Endothelial cell of umbilical vein (primary cell): ENCODE measurements around the gene UBE4B. TPM values are rescaled to one million over a fixed set of nuclear protein-coding genes. Genes with fewer than 3 reads are reported as not detected.

Experiments
- BruUV-seq: library from RNA; stranded (reverse); fragments of 400-500 nt; replicated peaks from 2 replicates; lab custom pipeline; 2021; lab: Mats Ljungman, UMichigan
- CTCF ChIA-PET: fragments of 300-600, 350-600 bp; sonication (Branson Sonifier 250); formaldehyde crosslinking; loops from one replicate; lab custom pipeline; 2021; ENCODE audit warnings: antibody characterized with exemption, inconsistent platforms; lab: Charles Lee
- POLR2A ChIA-PET: fragments of 300-600, 350-600 bp; sonication (Branson Sonifier 250); formaldehyde crosslinking; loops from one replicate; lab custom pipeline; 2021; ENCODE audit warnings: antibody characterized with exemption, inconsistent platforms; lab: Charles Lee
- DNase-seq: peaks from one replicate; pipeline ENCODE4 v3.0.0-alpha.2; 2011; ENCODE audit warnings: low read depth, low spot score
- FAIRE-seq: peaks from 2 replicates; lab custom pipeline; 2011; peaks lifted over from hg19 to GRCh38; lab: Jason Lieb, UNC
- H2AFZ ChIP-seq: 2 replicates; pipeline ENCODE4 v1.6.0; 2012; ENCODE audit warnings: low read depth, low read length, control low read depth, inconsistent platforms
- H3K27ac ChIP-seq: 2 replicates; pipeline ENCODE4 v1.5.1; 2011; ENCODE audit warnings: low read depth, mild to moderate bottlenecking, control low read depth, low read length, moderate library complexity; ENCODE audit not compliant: insufficient read depth
- H3K27me3 ChIP-seq, 2 experiments: 2 replicates each; pipeline versions ENCODE4 v1.6.0 to v1.6.1; 2011; ENCODE audit warnings: low read length in 2 of 2, mixed read lengths in 1 of 2; ENCODE audit not compliant: control insufficient read depth in 2 of 2, insufficient read depth in 2 of 2
- H3K36me3 ChIP-seq, 2 experiments: 2 replicates in 1 of 2; 3 replicates in 1 of 2; pipeline ENCODE4 v1.5.1; 2011; ENCODE audit warnings: low read length in 2 of 2, mild to moderate bottlenecking in 1 of 2, moderate library complexity in 1 of 2; ENCODE audit not compliant: control insufficient read depth in 2 of 2, insufficient read depth in 2 of 2; ENCODE audit errors: extremely low read depth in 1 of 2
- H3K4me1 ChIP-seq: 3 replicates; pipeline ENCODE4 v1.5.1; 2011; ENCODE audit warnings: mild to moderate bottlenecking, low read length; ENCODE audit not compliant: control insufficient read depth, insufficient read depth; ENCODE audit errors: extremely low read depth
- H3K4me2 ChIP-seq: 2 replicates; pipeline ENCODE4 v1.6.1; 2011; ENCODE audit warnings: low read length, control low read depth, mixed read lengths; ENCODE audit not compliant: insufficient read depth
- H3K4me3 ChIP-seq, 3 experiments: fragments of 200-600 bp in 1 of 3; sonication (generic), shearing (Covaris generic) in 1 of 3; replicated peaks in 1 of 3; 2 replicates each; pipeline ENCODE4 v1.5.1; 2011 to 2016; ENCODE audit warnings: control low read depth in 3 of 3, low read length in 3 of 3, mild to moderate bottlenecking in 2 of 3, inconsistent platforms in 1 of 3, low read depth in 1 of 3, moderate library complexity in 1 of 3; ENCODE audit not compliant: insufficient read depth in 1 of 3
- H3K79me2 ChIP-seq: 2 replicates; pipeline ENCODE4 v1.6.0; 2012; ENCODE audit warnings: low read length, inconsistent platforms; ENCODE audit not compliant: control insufficient read depth, insufficient read depth
- H3K9ac ChIP-seq: replicated peaks from 2 replicates; pipeline ENCODE3; 2011; ENCODE audit warnings: low read length, control low read depth; ENCODE audit not compliant: insufficient read depth; ENCODE audit errors: extremely low read depth
- H3K9me1 ChIP-seq: replicated peaks from 3 replicates; pipeline ENCODE4 v1.6.0; 2011; ENCODE audit warnings: mild to moderate bottlenecking, low read length; ENCODE audit not compliant: control insufficient read depth, insufficient read depth; ENCODE audit errors: extremely low read depth
- H3K9me3 ChIP-seq: replicated peaks from 2 replicates; pipeline ENCODE4 v1.5.1; 2012; ENCODE audit warnings: low read length, inconsistent platforms; ENCODE audit not compliant: control insufficient read depth, insufficient read depth
- H4K20me1 ChIP-seq: replicated peaks from 2 replicates; pipeline ENCODE3; 2011; ENCODE audit warnings: mild to moderate bottlenecking, low read length; ENCODE audit not compliant: control insufficient read depth, insufficient read depth; ENCODE audit errors: extremely low read depth
- CTCF ChIP-seq, 2 donors: IDR thresholded peaks; 1 replicate in 1 of 2; 2 replicates in 1 of 2; pipeline ENCODE4 v1.5.1; 2011; ENCODE audit warnings: low read length in 2 of 2, mild to moderate bottlenecking in 2 of 2, moderate library complexity in 2 of 2, control low read depth in 1 of 2, inconsistent platforms in 1 of 2, low read depth in 1 of 2; ENCODE audit not compliant: insufficient read depth in 1 of 2; ENCODE audit errors: extremely low read depth in 1 of 2
- FOS ChIP-seq: IDR thresholded peaks from 2 replicates; pipeline ENCODE4 v1.6.1; 2011; ENCODE audit warnings: mild to moderate bottlenecking, low read length, moderate library complexity, borderline replicate concordance; ENCODE audit not compliant: insufficient read depth
- GATA2 ChIP-seq: IDR thresholded peaks from 2 replicates; pipeline ENCODE4 v1.7.0; 2011; ENCODE audit warnings: low read depth, mild to moderate bottlenecking, moderate library complexity, mixed read lengths, low read length; ENCODE audit not compliant: insufficient read length, insufficient read depth
- JUN ChIP-seq: IDR thresholded peaks from 2 replicates; pipeline ENCODE4 v1.6.1; 2011; ENCODE audit warnings: borderline replicate concordance, low read depth; ENCODE audit not compliant: insufficient read length, insufficient read depth
- MYC ChIP-seq: IDR thresholded peaks from one replicate; pipeline ENCODE4 v1.6.1; 2011; ENCODE audit warnings: mild to moderate bottlenecking, low read depth, low read length
- POLR2A ChIP-seq: IDR thresholded peaks from 2 replicates; pipeline ENCODE4 v1.6.1; 2012; ENCODE audit warnings: low read depth, mild to moderate bottlenecking, control low read depth, low read length
- POLR2AphosphoS5 ChIP-seq: IDR thresholded peaks from 2 replicates; pipeline ENCODE4 v1.6.1; 2012; ENCODE audit warnings: low read depth, mild to moderate bottlenecking, control low read depth, low read length, moderate library complexity; ENCODE audit not compliant: insufficient read depth
- dilution Hi-C: fragments of 300-500 bp; cut with MboI; formaldehyde crosslinking; loops from one replicate; pipeline ENCODE4 v1.15.0; 2019; ENCODE audit warnings: low sequenced_read_pairs; ENCODE audit not compliant: extremely low pct_ligation_motif_present
- intact Hi-C: fragments of 100-400 bp; cut with micrococcal nuclease; formaldehyde crosslinking; loops from one replicate; pipeline ENCODE4 v1.10.0; 2022
- polyA plus RNA-seq, 4 experiments: library from polyadenylated mRNA; depleted of rRNA in 3 of 4; stranded (reverse) in 3 of 4; unstranded in 1 of 4; fragments of >200 nt; gene quantifications; 2 replicates each; pipeline versions ENCODE4 v1.2.1 to v1.2.3, GENCODE V29; 2011 to 2012; ENCODE audit warnings: missing spikeins in 1 of 4
- total RNA-seq: library from RNA; stranded (reverse); gene quantifications from 2 replicates; pipeline ENCODE4 v1.2.3, GENCODE V29; 2021
- TF ChIP-seq, protein P1 (sequence below): IDR thresholded peaks from 2 replicates; pipeline ENCODE4 v1.6.1; 2011; ENCODE audit not compliant: insufficient read depth, insufficient read length

UBE4B gene
- total and polyA plus RNA-seq, 2 donors (not counting 3 experiments of a cell fraction or from before 2014, with no cell fraction given) = 17.8 to 54.5 TPM

GRCh38 chr1:10060311-10061100 lies 27.7 kb downstream of the UBE4B start:
- Histone ChIP-seq H3K9ac (no peak overlapping the region), H3K27me3 (no peaks in the 10 kb centered on the region), H3K9me1 (no peaks in the 10 kb centered on the region), H3K9me3 (no peaks in the 10 kb centered on the region), H2AFZ (no peak overlapping the region), H3K4me1 (peaks cover 11% of the 10 kb centered on the region), H3K79me2 (peaks cover 35% of the 10 kb centered on the region), H3K27ac (no peak overlapping the region), H3K4me3 (no peak overlapping the region), H3K36me3 (no peaks in the 10 kb centered on the region), H3K4me2 (no peak overlapping the region), H4K20me1 (no peaks in the 10 kb centered on the region)
- intact Hi-C loops (no loop called here), dilution Hi-C loops (no loop called here)
- FAIRE-seq (peak; percentile 52), DNase-seq (peak; percentile 16)
- CTCF ChIA-PET = interaction anchor here (2.2 to 2.3 kb wide), 2 partner anchors 9 to 27 kb away, joined by 5 to 6 read pairs; partner anchors contain the start of gene UBE4B
- POLR2A ChIA-PET = interaction anchor here (0.5 kb wide), 1 partner anchor 223 kb away, joined by 4 read pairs; no protein-coding TSS in a partner anchor
- BruUV-seq = no TSS peak
- TF ChIP-seq POLR2AphosphoS5 (no peak), GATA2 (no peak), CTCF (IDR thresholded peaks at IDR 0.05; ENCODE audit: extremely low read depth in 1 of 2, insufficient read depth in 1 of 2, low read depth in 1 of 2, low read length in 2 of 2) (no peak), MYC (no peak), JUN (no peak), FOS (no peak), POLR2A (no peak)
- TF ChIP-seq, protein P1, sequence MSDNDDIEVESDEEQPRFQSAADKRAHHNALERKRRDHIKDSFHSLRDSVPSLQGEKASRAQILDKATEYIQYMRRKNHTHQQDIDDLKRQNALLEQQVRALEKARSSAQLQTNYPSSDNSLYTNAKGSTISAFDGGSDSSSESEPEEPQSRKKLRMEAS = no peak
